ENCODE data around the gene CMIP.

CMIP gene

GRCh38 chr16:81514568-81515258, 70.1 kb downstream of the CMIP start:
- TF ChIP-seq, protein P1, sequence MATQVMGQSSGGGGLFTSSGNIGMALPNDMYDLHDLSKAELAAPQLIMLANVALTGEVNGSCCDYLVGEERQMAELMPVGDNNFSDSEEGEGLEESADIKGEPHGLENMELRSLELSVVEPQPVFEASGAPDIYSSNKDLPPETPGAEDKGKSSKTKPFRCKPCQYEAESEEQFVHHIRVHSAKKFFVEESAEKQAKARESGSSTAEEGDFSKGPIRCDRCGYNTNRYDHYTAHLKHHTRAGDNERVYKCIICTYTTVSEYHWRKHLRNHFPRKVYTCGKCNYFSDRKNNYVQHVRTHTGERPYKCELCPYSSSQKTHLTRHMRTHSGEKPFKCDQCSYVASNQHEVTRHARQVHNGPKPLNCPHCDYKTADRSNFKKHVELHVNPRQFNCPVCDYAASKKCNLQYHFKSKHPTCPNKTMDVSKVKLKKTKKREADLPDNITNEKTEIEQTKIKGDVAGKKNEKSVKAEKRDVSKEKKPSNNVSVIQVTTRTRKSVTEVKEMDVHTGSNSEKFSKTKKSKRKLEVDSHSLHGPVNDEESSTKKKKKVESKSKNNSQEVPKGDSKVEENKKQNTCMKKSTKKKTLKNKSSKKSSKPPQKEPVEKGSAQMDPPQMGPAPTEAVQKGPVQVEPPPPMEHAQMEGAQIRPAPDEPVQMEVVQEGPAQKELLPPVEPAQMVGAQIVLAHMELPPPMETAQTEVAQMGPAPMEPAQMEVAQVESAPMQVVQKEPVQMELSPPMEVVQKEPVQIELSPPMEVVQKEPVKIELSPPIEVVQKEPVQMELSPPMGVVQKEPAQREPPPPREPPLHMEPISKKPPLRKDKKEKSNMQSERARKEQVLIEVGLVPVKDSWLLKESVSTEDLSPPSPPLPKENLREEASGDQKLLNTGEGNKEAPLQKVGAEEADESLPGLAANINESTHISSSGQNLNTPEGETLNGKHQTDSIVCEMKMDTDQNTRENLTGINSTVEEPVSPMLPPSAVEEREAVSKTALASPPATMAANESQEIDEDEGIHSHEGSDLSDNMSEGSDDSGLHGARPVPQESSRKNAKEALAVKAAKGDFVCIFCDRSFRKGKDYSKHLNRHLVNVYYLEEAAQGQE (IDR thresholded peaks at IDR 0.05; ENCODE audit: low read depth) = no peak
- TF ChIP-seq CEBPB (IDR thresholded peaks at IDR 0.05) (no peak), TEAD4 (IDR thresholded peaks at IDR 0.05) (no peak)

GRCh38 chr16:81515281-81515680, 70.7 kb downstream of the CMIP start:
- no peak for TF ChIP-seq TEAD4 (IDR thresholded peaks at IDR 0.05)
- TF ChIP-seq TCF12 (IDR thresholded peaks at IDR 0.05; ENCODE audit: low read depth) = no peak
- no peak for TF ChIP-seq ZBTB7A (IDR thresholded peaks at IDR 0.05; ENCODE audit: low read depth)

DNA sequence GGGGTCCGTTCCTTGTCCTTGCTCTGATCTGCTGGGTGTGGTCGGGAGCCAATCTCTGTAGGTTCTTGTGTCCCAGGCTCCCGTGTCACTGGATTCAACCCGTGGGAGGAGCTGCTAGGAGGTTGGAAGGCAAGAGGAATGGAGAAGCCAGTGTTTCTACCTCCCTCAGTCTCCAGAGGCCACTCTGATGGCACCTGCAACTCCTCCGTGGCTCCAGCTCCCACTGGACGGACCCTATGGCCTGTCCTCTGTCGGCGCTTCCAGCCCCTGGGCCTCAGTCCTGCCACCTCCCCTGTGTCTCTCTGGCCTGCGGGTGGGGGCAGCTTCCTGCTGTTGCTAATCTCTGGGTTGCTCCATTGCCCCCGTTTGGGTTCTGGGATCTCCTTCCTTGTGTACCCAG, 71.1 kb downstream of the CMIP start:
- no peak for TF ChIP-seq ZBTB7A (IDR thresholded peaks at IDR 0.05; ENCODE audit: low read depth)
- TF ChIP-seq TAF1 (IDR thresholded peaks at IDR 0.05; ENCODE audit: low read depth) = no peak
- TF ChIP-seq FOXM1 (IDR thresholded peaks at IDR 0.05; ENCODE audit: borderline replicate concordance, low read depth) = no peak
- no peak for TF ChIP-seq TCF12 (IDR thresholded peaks at IDR 0.05; ENCODE audit: low read depth)
- no peak for TF ChIP-seq EGR1 (IDR thresholded peaks at IDR 0.05)
- TF ChIP-seq, protein P1 (IDR thresholded peaks at IDR 0.05; ENCODE audit: low read depth) = no peak
- no peak for TF ChIP-seq USF1 (IDR thresholded peaks at IDR 0.05)
- TF ChIP-seq RAD21 (IDR thresholded peaks at IDR 0.05; ENCODE audit: low read depth) = no peak
- TF ChIP-seq TEAD4 (IDR thresholded peaks at IDR 0.05) = no peak
- no peak for TF ChIP-seq CREB1 (IDR thresholded peaks at IDR 0.05; ENCODE audit: low read depth)
- no peak for TF ChIP-seq MAX (IDR thresholded peaks at IDR 0.05)
- no peak for TF ChIP-seq YY1 (IDR thresholded peaks at IDR 0.05; ENCODE audit: low read depth)
- TF ChIP-seq CEBPB (IDR thresholded peaks at IDR 0.05) = no peak
- no peak for TF ChIP-seq EP300 (IDR thresholded peaks at IDR 0.05; ENCODE audit: borderline replicate concordance)

- TF ChIP-seq MAX (IDR thresholded peaks at IDR 0.05) (no peak), TAF1 (IDR thresholded peaks at IDR 0.05; ENCODE audit: low read depth) (no peak), CEBPB (IDR thresholded peaks at IDR 0.05) (no peak), YY1 (IDR thresholded peaks at IDR 0.05; ENCODE audit: low read depth) (no peak), EP300 (IDR thresholded peaks at IDR 0.05; ENCODE audit: borderline replicate concordance) (no peak), TEAD4 (IDR thresholded peaks at IDR 0.05) (no peak), USF1 (IDR thresholded peaks at IDR 0.05) (no peak), EGR1 (IDR thresholded peaks at IDR 0.05) (no peak), TCF12 (IDR thresholded peaks at IDR 0.05; ENCODE audit: low read depth) (no peak), CREB1 (IDR thresholded peaks at IDR 0.05; ENCODE audit: low read depth) (no peak), ZBTB7A (IDR thresholded peaks at IDR 0.05; ENCODE audit: low read depth) (no peak), RAD21 (IDR thresholded peaks at IDR 0.05; ENCODE audit: low read depth) (no peak)
- TF ChIP-seq, protein P1 (IDR thresholded peaks at IDR 0.05; ENCODE audit: low read depth) = no peak
Observed at GRCh38 chr16:81516478-81517149, 72.0 kb downstream of the CMIP start.

DNA sequence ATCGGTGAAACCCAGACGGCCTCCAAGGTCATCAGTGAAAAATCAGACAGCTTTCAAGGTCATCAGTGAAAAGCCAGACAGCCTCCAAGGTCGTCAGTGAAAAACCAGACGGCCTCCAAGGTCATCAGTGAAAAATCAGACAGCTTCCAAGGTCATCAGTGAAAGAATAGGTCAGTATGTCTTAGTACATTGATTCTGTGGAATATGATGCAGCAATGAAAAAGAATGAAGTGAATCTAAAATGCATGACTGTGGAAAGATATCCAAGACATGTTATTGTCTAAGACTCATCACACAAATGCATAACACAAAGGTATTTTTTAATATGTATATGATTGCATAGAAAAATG, 72.5 kb downstream of the CMIP start:
- TF ChIP-seq CREB1 (IDR thresholded peaks at IDR 0.05; ENCODE audit: low read depth) (no peak), YY1 (IDR thresholded peaks at IDR 0.05; ENCODE audit: low read depth) (no peak), NFIC (IDR thresholded peaks at IDR 0.05) (no peak), EGR1 (IDR thresholded peaks at IDR 0.05) (no peak), USF1 (IDR thresholded peaks at IDR 0.05) (no peak), MAX (IDR thresholded peaks at IDR 0.05) (no peak), TAF1 (IDR thresholded peaks at IDR 0.05; ENCODE audit: low read depth) (no peak), FOXM1 (IDR thresholded peaks at IDR 0.05; ENCODE audit: borderline replicate concordance, low read depth) (no peak), CEBPB (IDR thresholded peaks at IDR 0.05) (no peak), EP300 (IDR thresholded peaks at IDR 0.05; ENCODE audit: borderline replicate concordance) (no peak), RAD21 (IDR thresholded peaks at IDR 0.05; ENCODE audit: low read depth) (no peak), TEAD4 (IDR thresholded peaks at IDR 0.05) (no peak), TCF12 (IDR thresholded peaks at IDR 0.05; ENCODE audit: low read depth) (no peak), ZBTB7A (IDR thresholded peaks at IDR 0.05; ENCODE audit: low read depth) (no peak)
- TF ChIP-seq, protein P1 (IDR thresholded peaks at IDR 0.05; ENCODE audit: low read depth) = no peak
